GM12891 (cell line): ENCODE measurements around the gene PLEKHM2.

ENCODE experiments used
- DNase-seq: peaks from one replicate; pipeline ENCODE4 v3.0.0; 2011; ENCODE audit warnings: low spot score; ENCODE audit not compliant: insufficient read length
- FAIRE-seq: peaks from 2 replicates; lab custom pipeline; 2011; peaks lifted over from hg19 to GRCh38; lab: Jason Lieb, UNC
- PAX5 ChIP-seq: IDR thresholded peaks from 2 replicates; pipeline ENCODE4 v1.6.1; 2011; ENCODE audit warnings: low read length, moderate library complexity, mild to moderate bottlenecking; ENCODE audit not compliant: insufficient read depth, severe bottlenecking
- POLR2A ChIP-seq: IDR thresholded peaks from 2 replicates; pipeline ENCODE4 v1.6.1; 2011; ENCODE audit warnings: low read depth, low read length, control low read depth
- POLR2AphosphoS5 ChIP-seq: IDR thresholded peaks from 2 replicates; pipeline ENCODE4 v1.6.1; 2011; ENCODE audit warnings: low read depth, low read length, control low read depth
- POU2F2 ChIP-seq: IDR thresholded peaks from 2 replicates; pipeline ENCODE4 v1.6.1; 2011; ENCODE audit warnings: low read depth, mild to moderate bottlenecking, control low read depth, low read length, moderate library complexity
- SPI1 ChIP-seq: IDR thresholded peaks from 2 replicates; pipeline ENCODE4 v1.6.1; 2011; ENCODE audit warnings: low read depth, low read length, control low read depth
- TAF1 ChIP-seq: IDR thresholded peaks from 2 replicates; pipeline ENCODE4 v1.6.1; 2011; ENCODE audit warnings: low read depth, low read length, control low read depth

Gene PLEKHM2

DNA sequence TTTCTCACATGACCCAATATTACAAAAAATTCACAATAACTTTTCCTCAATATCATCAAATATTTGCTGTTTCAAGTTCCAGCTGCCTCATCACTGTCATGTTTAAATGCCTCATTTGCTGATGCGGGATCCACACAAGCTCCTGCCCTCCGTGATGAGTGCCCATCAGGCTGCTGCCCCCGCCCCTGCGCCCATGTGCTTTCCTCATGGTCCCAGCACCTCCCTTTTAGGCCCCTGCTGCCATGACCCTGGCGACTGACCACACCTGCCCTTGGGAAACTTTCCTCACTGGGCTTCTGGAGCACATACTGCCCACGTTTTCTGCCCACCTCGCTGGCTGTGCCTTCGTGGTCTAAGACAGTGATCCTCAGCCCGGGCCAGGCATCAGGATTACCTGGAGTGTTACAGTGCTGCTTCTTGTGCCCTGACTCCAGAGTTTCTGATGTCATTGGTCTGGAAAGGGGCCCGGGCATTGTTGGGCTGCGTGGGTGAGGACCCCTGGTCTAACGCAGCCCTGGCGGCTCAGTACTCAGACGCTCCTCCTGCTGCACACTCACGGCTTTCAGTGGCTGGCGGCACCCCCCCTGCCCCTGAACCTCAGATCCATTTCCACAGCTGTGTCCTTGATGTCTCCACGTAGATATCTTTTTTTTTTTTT is 20.5 kb downstream of the PLEKHM2 start:
- FAIRE-seq, result no peak
- DNase-seq, result no peak
- no peak for TF ChIP-seq POLR2A
- TF ChIP-seq POLR2AphosphoS5, result no peak
- no peak for TF ChIP-seq POU2F2
- no peak for TF ChIP-seq TAF1
- TF ChIP-seq SPI1, result no peak
- TF ChIP-seq PAX5, result no peak

DNA sequence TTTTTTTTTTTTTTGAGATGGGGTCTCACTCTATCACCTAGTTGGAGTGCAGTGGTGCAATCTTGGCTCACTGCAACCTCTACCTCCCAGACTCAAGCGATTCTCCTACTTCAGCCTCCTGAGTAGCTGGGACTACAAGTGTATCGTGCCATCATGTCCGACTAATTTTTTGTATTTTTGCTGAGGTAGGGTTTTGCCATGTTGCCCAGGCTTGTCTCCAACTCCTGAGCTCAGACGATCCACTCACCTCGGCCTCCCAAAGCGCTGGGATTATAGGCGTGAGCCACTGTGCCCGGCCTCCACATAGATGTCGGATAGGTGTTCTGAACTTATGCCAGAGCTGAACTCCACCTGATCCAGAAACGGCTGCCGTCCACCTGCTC is 21.1 kb downstream of the PLEKHM2 start:
- no peak for DNase-seq
- TF ChIP-seq TAF1 (no peak), POLR2AphosphoS5 (no peak), SPI1 (no peak), POU2F2 (no peak), POLR2A (no peak), PAX5 (no peak)
- no peak for FAIRE-seq

DNA sequence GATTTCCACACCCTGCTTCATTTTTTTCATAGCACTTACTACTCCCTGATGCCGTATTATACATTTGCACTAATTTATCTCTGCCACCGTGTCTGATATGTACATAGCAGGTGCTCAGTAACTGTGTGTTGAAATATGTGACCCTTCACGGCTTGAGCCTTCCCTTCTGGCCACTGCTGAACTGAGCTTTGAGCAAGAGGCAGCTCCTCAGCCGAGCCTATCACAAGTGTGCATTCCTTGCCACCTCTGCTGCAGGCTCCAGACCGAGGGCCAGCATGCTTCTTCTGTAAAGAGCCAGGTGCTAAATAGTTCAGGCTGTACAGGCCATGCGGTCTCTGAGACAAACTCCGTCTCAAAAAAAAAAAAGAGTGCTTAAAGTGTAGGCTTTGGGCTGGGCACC is 22.6 kb downstream of the PLEKHM2 start:
- FAIRE-seq, result no peak
- TF ChIP-seq POLR2A (no peak), SPI1 (no peak), PAX5 (no peak), TAF1 (no peak), POLR2AphosphoS5 (no peak), POU2F2 (no peak)
- no peak for DNase-seq

DNA sequence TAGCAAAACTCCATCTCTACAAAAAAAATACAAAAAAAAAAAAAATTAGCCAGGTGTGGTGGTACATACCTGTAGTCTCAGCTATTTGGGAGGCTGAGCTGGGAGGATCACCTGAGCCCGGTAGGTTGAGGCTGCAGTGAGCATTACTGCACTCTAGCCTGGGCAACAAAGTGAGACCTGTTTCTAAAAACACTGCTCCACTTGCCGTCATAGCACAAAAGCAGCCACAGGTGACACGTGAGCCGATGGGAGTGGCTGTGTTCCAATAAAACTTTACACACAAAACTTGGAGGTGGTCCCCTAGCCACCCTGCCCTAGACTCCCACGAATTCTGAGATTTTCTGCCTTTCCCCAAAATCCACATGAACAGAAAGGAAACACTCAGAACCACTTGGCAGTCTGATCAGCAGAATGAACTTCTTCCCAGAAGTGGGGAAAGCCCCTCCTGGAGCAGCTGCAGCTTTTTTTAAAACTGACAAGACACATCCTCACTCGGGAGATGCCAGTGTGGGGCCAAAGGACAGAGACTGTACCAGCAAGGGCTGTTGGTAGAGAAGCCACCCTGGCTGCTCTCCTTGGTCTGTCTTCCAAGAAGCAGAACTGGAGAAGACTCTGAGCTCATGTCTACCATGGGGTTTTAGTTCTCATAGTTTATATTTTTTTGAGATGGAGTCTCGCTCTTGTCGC is 23.3 kb downstream of the PLEKHM2 start:
- DNase-seq (no peak), FAIRE-seq (no peak)
- TF ChIP-seq POU2F2 (no peak), POLR2A (no peak), TAF1 (no peak), POLR2AphosphoS5 (no peak), SPI1 (no peak), PAX5 (no peak)

DNA sequence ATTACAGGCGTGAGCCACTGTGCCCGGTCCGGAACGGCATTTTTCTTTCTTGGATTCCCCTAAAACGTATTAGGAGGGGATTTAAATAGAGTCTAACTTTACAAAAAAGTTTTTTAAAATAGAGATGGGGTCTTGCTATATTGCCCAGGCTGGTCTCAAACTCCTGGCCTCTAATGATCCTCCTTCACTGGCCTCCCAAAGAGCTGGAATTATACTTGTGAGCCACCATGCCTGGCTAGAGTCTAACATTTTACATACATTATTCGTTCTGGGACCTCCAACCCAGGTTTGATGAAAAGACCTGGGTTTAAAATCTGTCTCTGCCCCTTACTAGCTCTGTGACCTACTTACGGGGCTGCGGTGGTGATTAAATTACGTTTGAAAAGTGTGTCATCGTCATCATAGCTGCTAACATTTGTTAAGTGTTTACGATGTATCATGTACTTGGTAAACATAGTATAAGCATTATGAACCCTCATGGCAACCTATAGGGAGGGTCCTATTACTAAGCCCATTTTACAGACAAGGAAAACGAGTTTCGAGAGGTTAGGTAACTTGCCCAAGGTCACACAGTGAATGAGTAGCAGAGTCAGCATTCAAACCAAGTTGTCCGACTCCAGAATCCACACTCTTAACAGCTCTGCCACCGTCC is 24.5 kb downstream of the PLEKHM2 start:
- TF ChIP-seq PAX5 (no peak), TAF1 (no peak), POLR2AphosphoS5 (no peak), POLR2A (no peak)
- peak; percentile 45 for FAIRE-seq
- no peak for DNase-seq

DNA sequence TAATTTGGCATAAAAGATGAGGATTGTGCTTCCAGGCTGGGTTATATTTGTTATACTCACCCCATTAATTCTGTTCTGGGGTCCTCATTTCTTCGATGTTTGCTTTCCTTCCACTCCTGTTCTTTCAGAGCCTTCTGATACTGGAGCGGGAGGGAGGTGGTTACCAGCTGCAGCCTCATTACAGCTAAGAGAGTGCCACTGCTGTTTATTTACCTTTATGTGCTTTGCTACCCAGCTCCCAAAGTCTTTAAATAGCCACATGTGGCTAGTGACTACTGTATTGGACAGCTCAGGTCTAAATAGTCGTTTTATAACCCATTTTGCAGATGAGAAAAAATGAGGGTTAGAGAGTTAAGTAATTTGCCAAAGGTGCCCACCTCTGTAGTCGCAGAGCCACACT is 25.1 kb downstream of the PLEKHM2 start:
- TF ChIP-seq SPI1 (no peak), POLR2AphosphoS5 (no peak), POU2F2 (no peak), PAX5 (no peak), POLR2A (no peak), TAF1 (no peak)
- no peak for FAIRE-seq
- no peak for DNase-seq

DNA sequence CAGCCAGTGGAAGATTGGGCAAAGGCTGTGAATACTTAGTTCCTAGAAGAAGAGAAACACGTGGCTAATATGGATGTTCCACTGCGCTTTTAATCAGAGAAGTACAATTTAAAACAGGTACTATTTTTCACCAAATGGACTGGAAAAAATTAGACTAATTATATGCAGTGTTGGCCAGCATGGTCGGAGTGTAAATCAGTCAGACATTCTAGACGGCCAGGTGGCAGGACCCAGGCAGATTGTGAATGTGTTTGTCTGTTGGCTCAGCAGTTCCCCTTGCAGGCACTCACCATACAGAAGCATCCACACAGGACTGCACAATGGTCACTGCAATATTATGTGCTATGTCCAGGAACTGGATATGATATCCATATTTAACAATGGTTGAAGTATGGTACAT is 28.0 kb downstream of the PLEKHM2 start:
- TF ChIP-seq POLR2AphosphoS5 (no peak), SPI1 (no peak), POLR2A (no peak), PAX5 (no peak), POU2F2 (no peak)
- FAIRE-seq (peak; percentile 66), DNase-seq (no peak)

DNA sequence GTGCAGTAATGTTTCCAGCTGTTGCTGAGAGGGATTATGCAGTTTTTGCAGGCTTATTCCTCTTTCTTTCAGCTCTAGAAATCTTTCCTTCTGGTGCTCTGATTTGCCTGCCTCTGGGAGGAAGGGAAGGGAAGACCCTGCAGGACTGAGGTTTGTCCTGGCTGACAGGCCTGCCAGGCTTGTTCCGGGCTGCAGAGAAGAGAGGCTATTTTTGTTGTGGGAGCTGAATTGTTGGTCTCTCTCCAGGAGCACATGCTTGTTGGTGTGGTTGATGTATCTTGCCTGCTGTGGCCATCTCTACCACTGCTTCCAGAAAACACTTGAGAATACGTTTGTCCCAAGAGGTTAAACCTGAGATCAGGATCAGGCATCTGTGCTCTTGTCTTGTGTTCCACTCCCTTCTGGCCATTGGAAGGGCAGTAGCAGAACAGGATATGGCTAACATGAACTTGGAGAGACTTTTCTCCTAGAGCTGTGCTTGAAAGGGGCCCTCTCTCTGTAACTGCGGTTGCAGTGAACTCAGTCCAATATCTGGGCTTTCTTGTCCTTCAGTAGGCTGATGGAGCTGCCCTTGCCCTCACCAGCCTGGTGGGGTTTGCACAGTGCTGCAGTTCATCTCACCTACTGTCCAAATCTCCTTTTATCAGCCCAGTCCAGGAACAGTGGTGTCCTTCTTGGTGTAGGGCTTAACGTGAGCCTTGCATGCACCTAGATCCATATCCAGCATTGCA is 30.5 kb downstream of the PLEKHM2 start:
- TF ChIP-seq POU2F2 (no peak), POLR2AphosphoS5 (no peak), PAX5 (no peak), POLR2A (no peak)
- DNase-seq, result no peak
- FAIRE-seq, result peak; percentile 71

DNA sequence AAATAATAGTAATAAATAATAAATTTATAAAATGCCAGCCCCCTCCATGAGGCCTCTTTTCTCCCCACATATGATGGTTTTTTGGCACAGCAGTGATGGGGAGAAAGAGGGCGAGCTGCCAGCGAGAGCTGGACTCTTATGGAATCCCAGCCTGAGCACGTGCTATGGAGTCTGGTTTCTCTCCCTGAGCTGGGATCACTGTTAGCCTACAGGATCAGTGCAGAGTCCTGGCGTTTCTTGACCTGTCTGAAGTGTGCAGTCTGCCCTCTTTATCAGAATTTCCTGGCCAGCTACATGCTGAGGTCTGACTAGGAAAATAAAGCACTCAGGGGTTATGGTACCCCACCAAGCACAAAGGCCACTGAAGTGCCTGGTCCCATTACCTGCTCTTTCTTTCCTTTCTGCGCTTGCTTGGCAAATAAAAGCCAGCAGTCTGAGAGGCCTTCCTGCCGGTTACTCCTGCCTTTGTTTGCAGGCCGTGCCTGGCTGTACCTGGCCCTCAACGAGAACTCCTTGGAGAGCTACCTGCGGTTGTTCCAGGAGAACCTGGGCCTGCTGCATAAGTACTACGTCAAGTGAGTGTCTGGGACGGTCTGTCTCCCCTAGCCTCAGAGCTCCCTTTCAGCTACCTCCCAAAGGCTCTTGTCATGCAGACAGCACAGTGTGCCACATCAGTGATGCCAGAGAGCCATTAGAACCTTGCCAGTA is 33.5 kb downstream of the PLEKHM2 start:
- FAIRE-seq, result no peak
- no peak for DNase-seq
- TF ChIP-seq POLR2AphosphoS5 (no peak), TAF1 (no peak), POLR2A (no peak), POU2F2 (no peak), PAX5 (no peak), SPI1 (no peak)

DNA sequence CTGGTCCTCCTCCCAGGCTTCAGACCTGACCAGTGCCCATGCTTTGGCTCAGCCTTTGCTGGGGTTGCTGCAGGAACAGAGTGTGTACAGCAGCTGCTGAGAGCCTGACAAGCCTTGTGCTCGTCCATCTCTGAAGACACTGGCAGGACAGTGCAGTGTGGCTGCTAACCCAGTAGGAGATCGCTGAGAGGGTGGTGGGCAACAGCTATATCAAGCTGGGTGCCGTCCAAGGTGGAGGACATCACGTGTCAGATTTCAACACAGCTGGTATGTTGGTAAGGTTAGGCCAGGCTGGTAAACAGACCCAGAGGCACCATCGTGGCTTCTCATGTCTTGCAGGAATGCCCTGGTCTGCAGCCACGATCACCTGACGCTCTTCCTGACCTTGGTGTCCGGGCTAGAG is 34.1 kb downstream of the PLEKHM2 start:
- no peak for TF ChIP-seq PAX5
- no peak for TF ChIP-seq SPI1
- no peak for TF ChIP-seq POU2F2
- TF ChIP-seq POLR2AphosphoS5, result no peak
- no peak for TF ChIP-seq TAF1
- no peak for TF ChIP-seq POLR2A
- DNase-seq (no peak), FAIRE-seq (no peak)
